WTC11 (cell line): ENCODE results near the gene GAPDHS. TPM values are rescaled to one million over a fixed set of nuclear protein-coding genes. Genes with fewer than 3 reads are reported as not detected.

Source experiments
- AR ChIP-seq: fragments of 250-450 bp; sonication (Bioruptor Pico); IDR thresholded peaks from 2 replicates; pipeline ENCODE4 v1.9.0; 2021; ENCODE audit warnings: mild to moderate bottlenecking
- ELF4 ChIP-seq: sonication (generic); formaldehyde crosslinking; IDR thresholded peaks from 2 replicates; pipeline ENCODE4 v1.8.1; 2022; ENCODE audit warnings: low read depth, mild to moderate bottlenecking, moderate library complexity, missing genetic modification reagents
- FOXP4 ChIP-seq: sonication (generic); formaldehyde crosslinking; IDR thresholded peaks from 2 replicates; pipeline ENCODE4 v1.8.0; 2022; ENCODE audit warnings: mild to moderate bottlenecking, missing genetic modification reagents
- JAZF1 ChIP-seq: fragments of 250-450 bp; sonication (Bioruptor Pico); IDR thresholded peaks from 2 replicates; pipeline ENCODE4 v1.9.0; 2021; ENCODE audit warnings: moderate library complexity, mild to moderate bottlenecking, inconsistent platforms
- KAT7 ChIP-seq: sonication (generic); formaldehyde crosslinking; IDR thresholded peaks from 2 replicates; pipeline ENCODE4 v1.8.1; 2023; ENCODE audit warnings: missing genetic modification reagents, mild to moderate bottlenecking, borderline replicate concordance
- NFYB ChIP-seq: sonication (generic); formaldehyde crosslinking; conservative IDR thresholded peaks from 2 replicates; pipeline ENCODE4 v1.8.0; 2022; ENCODE audit warnings: low read depth, missing genetic modification reagents
- NR2C2 ChIP-seq: sonication (generic); formaldehyde crosslinking; IDR thresholded peaks from 2 replicates; pipeline ENCODE4 v1.8.0; 2022; ENCODE audit warnings: mild to moderate bottlenecking, missing genetic modification reagents
- PRDM15 ChIP-seq: sonication (generic); formaldehyde crosslinking; IDR thresholded peaks from 2 replicates; pipeline ENCODE4 v1.8.0; 2022; ENCODE audit warnings: missing genetic modification reagents
- RELA ChIP-seq: sonication (generic); formaldehyde crosslinking; IDR thresholded peaks from 2 replicates; pipeline ENCODE4 v1.8.1; 2022; ENCODE audit warnings: missing genetic modification reagents, mild to moderate bottlenecking, borderline replicate concordance
- STAT6 ChIP-seq: sonication (generic); formaldehyde crosslinking; conservative IDR thresholded peaks from 2 replicates; pipeline ENCODE4 v1.8.1; 2023; ENCODE audit warnings: mild to moderate bottlenecking, low read depth, missing genetic modification reagents, moderate library complexity
- USF2 ChIP-seq: sonication (generic); formaldehyde crosslinking; IDR thresholded peaks from 2 replicates; pipeline ENCODE4 v1.8.1; 2023; ENCODE audit warnings: mild to moderate bottlenecking, missing genetic modification reagents, moderate library complexity
- ZBTB43 ChIP-seq: sonication (generic); formaldehyde crosslinking; IDR thresholded peaks from 2 replicates; pipeline ENCODE4 v1.8.1; 2023; ENCODE audit warnings: mild to moderate bottlenecking, missing genetic modification reagents
- ZNF263 ChIP-seq: sonication (generic); formaldehyde crosslinking; IDR thresholded peaks from 2 replicates; pipeline ENCODE4 v1.8.1; 2022; ENCODE audit warnings: low read depth, mild to moderate bottlenecking, moderate library complexity, missing genetic modification reagents
- ZNF423 ChIP-seq: fragments of 250-450 bp; sonication (Bioruptor Pico); IDR thresholded peaks from 2 replicates; pipeline ENCODE4 v2.1.2; 2022; ENCODE audit warnings: mild to moderate bottlenecking, moderate library complexity
- total RNA-seq: library from RNA; stranded (reverse); gene quantifications from 3 replicates; pipeline ENCODE4 v1.2.3, GENCODE V29; 2021
- TF ChIP-seq, protein P1 (sequence below): fragments of 250-450 bp; sonication (Bioruptor Pico); IDR thresholded peaks from 2 replicates; pipeline ENCODE4 v2.1.2; 2022; ENCODE audit warnings: mild to moderate bottlenecking, moderate library complexity
- TF ChIP-seq, protein P2 (sequence below): sonication (generic); formaldehyde crosslinking; IDR thresholded peaks from 2 replicates; pipeline ENCODE4 v1.8.1; 2022; ENCODE audit warnings: low read depth, missing genetic modification reagents, borderline replicate concordance
- TF ChIP-seq, protein P3 (sequence below): sonication (generic); formaldehyde crosslinking; IDR thresholded peaks from 2 replicates; pipeline ENCODE4 v1.8.0; 2023; ENCODE audit warnings: mild to moderate bottlenecking, missing genetic modification reagents

Gene GAPDHS
- total RNA-seq, 1 experiment from 2014 or later = 0.20 TPM

GRCh38 chr19:35509861-35510625, 23.2 kb upstream of the GAPDHS start (continued):
- TF ChIP-seq AR = no peak
- TF ChIP-seq RELA = no peak
- TF ChIP-seq ELF4 = no peak
- no peak for TF ChIP-seq JAZF1 (CRISPR knock-in tag)
- no peak for TF ChIP-seq KAT7
- TF ChIP-seq, protein P1, sequence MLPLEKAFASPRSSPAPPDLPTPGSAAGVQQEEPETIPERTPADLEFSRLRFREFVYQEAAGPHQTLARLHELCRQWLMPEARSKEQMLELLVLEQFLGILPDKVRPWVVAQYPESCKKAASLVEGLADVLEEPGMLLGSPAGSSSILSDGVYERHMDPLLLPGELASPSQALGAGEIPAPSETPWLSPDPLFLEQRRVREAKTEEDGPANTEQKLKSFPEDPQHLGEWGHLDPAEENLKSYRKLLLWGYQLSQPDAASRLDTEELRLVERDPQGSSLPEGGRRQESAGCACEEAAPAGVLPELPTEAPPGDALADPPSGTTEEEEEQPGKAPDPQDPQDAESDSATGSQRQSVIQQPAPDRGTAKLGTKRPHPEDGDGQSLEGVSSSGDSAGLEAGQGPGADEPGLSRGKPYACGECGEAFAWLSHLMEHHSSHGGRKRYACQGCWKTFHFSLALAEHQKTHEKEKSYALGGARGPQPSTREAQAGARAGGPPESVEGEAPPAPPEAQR = no peak
- no peak for TF ChIP-seq PRDM15 (CRISPR knock-in tag)
- no peak for TF ChIP-seq STAT6
- no peak for TF ChIP-seq NFYB
- TF ChIP-seq USF2 (CRISPR knock-in tag) = no peak
- TF ChIP-seq, protein P2, sequence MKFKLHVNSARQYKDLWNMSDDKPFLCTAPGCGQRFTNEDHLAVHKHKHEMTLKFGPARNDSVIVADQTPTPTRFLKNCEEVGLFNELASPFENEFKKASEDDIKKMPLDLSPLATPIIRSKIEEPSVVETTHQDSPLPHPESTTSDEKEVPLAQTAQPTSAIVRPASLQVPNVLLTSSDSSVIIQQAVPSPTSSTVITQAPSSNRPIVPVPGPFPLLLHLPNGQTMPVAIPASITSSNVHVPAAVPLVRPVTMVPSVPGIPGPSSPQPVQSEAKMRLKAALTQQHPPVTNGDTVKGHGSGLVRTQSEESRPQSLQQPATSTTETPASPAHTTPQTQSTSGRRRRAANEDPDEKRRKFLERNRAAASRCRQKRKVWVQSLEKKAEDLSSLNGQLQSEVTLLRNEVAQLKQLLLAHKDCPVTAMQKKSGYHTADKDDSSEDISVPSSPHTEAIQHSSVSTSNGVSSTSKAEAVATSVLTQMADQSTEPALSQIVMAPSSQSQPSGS = no peak
- TF ChIP-seq, protein P3, sequence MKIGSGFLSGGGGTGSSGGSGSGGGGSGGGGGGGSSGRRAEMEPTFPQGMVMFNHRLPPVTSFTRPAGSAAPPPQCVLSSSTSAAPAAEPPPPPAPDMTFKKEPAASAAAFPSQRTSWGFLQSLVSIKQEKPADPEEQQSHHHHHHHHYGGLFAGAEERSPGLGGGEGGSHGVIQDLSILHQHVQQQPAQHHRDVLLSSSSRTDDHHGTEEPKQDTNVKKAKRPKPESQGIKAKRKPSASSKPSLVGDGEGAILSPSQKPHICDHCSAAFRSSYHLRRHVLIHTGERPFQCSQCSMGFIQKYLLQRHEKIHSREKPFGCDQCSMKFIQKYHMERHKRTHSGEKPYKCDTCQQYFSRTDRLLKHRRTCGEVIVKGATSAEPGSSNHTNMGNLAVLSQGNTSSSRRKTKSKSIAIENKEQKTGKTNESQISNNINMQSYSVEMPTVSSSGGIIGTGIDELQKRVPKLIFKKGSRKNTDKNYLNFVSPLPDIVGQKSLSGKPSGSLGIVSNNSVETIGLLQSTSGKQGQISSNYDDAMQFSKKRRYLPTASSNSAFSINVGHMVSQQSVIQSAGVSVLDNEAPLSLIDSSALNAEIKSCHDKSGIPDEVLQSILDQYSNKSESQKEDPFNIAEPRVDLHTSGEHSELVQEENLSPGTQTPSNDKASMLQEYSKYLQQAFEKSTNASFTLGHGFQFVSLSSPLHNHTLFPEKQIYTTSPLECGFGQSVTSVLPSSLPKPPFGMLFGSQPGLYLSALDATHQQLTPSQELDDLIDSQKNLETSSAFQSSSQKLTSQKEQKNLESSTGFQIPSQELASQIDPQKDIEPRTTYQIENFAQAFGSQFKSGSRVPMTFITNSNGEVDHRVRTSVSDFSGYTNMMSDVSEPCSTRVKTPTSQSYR (CRISPR knock-in tag) = no peak
- peak; percentile 49; the same call in 1 of the 2 replicates for TF ChIP-seq ZBTB43 (CRISPR knock-in tag)
- TF ChIP-seq FOXP4 (CRISPR knock-in tag) = peak; percentile 23; the same call in 1 of the 2 replicates
- no peak for TF ChIP-seq NR2C2 (CRISPR knock-in tag)
- peak; percentile 69; the same call in 1 of the 2 replicates for TF ChIP-seq ZNF423 (CRISPR knock-in tag)
- TF ChIP-seq ZNF263 = no peak
